HG02623 (cell line): ENCODE measurements around the gene STIMATE.

Source experiments
- ATAC-seq: cut with Tn5 transposase; IDR thresholded peaks from one replicate; pipeline ENCODE4 v1.9.1; 2021; ENCODE audit warnings: moderate library complexity; ENCODE audit not compliant: unreplicated experiment

Gene STIMATE

DNA sequence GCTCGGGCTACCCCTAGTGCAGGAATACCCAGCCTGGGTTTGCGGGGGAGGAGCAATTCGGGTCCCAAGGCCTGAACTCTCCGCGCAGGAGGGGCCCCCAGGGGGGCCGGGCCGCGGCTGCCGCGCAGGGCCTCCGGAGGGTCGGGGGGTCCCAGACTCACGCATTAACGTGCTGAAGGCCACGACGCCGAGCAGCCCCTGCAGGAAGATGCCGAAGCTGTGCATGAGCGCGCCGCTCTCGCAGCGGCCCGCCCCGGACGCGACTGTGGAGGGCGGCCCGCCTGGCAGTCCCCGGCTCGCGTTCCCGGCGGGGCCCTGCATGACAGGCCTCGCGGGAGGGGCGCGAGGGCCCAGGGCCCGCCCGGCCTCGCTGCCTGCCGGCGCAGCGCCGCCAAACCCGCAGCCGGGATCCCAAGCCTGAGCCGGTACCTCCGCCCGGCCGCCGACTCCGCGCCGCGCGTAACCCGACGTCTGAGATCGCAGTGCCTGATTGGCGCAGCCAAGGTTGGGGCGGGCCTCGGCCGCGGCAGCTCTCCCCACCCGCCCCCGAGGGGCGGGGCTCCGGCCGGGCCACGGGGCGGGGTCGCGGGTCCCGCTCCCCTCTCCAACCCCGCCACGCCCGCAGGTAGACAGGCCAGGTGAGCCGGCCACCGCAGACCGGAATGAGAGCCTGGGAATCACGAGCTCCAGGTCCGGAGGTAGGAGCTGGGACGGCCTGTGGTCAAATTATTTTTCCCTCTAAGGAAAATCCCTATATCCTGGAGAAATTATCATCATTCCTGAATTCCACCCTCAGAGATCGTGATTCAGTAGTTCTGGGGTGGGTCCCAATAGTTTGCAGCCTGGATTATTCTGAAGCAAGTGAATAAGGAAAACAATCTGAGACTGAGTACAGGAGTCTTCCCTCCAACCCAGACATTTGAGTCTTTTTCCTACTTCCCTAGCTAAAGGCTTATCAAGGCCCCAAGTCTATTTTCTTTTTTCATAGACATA, at the start of gene STIMATE:
Gene STIMATE, minus strand, starts transcription at position 419 of the 993 bp plus-strand sequence. Its CDS starts 98 bp downstream, at position 321.
- ATAC-seq, result peak; percentile 87

DNA sequence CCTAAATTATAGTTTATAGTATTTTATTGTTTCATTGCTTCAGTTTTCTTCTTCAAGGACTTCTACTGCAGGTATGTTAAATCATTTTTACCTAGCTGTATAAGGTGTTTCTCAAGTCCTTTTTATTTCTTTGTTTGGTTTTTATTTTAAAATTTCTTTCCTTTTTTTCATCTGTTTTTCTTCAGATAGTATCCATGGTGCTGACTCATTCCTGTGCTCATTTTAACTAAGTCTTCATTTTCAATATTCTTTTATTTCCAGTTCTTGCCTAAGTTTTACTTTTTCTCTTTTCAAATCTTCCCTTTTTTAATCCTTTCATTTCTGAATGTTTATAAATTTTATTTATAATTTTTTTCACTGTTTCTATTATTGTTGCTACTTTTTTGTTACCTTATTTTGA, 42.3 kb upstream of the STIMATE start:
- no peak for ATAC-seq

DNA sequence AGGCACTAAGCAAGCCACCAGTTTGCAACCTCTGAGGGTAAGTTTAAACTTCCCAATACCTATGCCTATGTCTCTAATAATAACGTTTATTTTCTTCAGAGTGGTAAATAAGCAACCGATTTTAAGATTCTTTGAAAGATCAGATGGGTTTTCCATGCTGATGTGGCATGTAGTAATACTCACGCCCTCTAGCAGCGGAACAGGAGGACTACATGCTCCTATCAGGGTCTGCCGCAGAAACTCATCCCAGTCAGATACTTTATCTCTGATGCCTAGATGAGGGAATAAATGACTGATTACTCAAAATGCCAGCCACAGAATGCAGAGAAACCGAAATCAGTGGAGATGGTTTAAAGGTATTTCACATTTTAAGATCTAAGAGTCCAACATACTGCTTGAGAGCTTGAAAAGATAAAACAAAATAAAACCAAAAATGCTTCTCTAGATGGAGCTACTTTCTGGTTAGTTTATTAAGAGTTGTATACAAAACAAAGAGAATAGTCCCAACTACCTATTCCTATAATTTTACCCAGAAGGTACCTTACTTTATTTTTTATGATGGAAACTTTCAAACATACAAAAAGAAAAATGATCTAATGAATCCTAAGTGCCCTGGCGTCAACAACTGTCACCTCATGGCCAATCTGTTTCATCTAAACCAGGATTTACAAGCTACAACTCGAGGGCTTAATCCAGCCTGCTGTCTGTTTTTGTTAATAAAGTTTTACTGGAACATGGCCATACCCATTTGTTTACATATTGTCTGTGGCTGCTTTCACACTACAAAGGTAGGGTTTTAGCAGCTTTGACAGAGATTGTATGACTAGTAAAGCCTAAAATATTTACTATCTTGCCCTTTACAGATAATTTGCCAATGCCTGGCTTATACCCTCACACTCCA, 37.5 kb upstream of the STIMATE start:
- ATAC-seq, result no peak

DNA sequence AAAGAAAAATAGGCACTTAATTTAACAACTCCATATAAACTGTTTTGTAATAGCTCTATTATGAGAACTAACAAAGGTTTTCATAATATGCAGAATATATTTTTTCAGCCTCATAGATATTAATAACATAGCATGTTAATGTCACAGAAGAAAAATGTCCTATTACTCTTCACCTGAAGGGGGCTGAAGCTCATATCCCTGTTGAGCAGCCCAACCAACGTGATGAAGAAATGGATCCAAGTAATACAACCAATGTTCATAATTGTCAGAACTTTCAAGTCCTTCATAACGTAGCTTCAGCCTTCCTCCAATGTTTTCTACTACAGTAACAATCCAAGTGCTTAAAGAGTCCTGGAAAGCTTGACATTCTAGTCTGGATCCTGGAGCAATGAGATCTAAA, 34.5 kb upstream of the STIMATE start:
- no peak for ATAC-seq

DNA sequence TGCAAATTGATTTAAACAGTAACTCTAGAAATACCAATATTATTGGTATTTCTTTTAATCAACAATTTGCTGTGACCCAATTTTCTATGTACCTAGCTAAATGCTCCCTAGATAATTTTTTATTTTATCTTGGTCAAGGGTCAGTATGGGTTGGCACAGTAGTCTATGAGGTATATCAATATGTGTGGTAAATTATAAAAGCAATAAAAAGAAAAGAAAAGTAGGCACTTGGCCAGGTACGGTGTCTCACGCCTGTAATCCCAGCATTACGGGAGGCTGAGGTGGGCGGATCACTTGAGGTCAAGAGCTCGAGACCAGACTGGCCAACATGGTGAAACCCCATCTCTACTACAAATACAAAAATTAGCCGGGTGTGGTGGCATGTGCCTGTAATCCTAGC, 34.0 kb upstream of the STIMATE start:
- ATAC-seq, result no peak

DNA sequence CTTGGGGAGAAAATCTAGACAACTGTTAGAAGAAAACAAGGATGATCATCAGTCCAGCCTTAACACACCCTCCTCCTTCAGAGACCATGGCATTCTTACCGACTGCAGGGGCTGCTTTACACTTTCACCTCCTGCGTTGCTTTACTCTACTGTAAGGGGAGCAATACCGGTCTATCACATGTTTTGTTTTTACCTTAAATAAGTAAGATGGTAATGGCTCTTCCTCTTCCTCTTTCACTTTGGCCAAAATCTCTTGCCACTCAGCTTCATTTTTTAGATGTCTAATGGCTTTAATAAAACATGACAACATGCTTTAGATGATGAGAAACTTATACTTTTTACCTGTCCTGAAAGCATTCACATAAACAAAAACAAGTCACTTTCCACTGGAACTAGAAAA, 33.4 kb upstream of the STIMATE start:
- no peak for ATAC-seq

DNA sequence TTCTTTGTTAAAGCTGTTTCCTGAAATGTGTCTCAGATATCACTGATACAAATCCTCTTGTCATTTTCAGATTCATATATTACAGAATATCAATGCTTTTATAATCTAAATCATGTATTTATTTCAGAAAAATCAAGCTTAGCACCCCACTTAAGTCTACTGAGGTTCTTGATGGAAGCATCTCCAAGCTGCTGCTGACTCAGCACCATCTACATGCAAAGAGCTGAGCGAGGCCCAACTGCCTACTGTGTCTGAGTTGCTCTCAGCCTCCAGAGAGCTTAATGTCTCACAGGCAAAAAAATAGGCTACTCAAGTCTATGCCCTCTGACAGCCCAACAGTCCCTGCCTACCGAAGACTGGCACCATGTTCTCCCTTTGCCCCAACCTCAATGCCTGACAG, 29.2 kb upstream of the STIMATE start:
- no peak for ATAC-seq

DNA sequence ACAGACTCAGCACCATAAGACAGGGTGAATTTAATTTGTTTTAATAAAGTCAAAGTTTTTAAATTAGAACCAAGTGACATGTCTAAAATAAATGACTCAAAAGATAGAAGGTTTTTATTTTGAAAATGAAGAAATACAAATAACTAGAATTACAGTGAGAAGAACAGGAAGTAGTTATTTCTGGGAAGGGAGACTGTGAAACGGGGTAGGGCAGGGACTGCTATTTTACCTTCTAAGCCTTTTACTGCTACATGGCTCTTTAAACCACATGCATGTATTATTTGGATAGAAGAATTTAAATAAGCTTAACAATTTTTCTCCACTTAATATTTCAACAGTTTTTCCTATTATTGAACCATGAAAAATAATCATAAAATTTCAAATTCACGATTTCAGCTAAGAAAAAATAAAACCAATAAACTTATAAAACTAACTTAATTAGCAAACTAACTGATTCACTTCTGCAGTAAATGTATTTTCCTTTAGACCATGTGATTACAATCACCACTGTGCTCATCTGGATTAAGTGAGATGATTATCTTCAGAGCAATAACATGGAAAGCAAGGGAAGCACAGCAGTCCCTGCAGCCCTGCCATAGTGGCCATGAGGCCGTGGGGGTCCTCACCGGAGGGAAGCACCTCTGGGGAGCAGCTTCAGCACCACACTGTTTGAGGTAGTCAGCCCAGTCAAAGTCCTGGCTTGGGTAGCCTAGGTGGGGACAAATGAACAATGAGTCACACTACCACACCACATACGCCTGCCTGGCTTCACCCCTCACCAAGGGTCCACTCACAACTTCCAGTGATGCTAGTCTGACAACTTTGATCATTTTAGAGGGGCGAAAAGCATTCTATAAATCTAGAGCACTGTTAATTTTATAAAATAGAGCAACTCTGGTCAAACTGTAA, 28.3 kb upstream of the STIMATE start:
- no peak for ATAC-seq

DNA sequence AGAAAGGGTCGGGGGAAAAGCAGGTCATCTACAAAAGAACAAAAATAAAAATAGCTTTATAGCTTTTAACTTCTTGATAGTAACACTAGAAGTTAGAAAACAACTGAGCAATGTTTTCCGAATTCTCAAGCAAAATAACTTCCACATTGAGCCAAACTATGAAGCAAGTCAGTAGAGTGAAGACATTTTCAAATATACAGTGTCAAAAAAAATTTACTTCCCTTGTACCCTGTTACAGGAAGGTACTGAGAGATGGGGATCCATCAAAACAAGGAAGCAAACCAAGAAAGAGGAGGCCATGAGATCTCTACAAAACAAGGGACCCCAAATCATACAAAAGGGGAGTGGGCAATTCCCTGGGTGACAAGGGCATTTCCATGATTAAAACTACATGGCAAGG, 26.6 kb upstream of the STIMATE start:
- no peak for ATAC-seq

DNA sequence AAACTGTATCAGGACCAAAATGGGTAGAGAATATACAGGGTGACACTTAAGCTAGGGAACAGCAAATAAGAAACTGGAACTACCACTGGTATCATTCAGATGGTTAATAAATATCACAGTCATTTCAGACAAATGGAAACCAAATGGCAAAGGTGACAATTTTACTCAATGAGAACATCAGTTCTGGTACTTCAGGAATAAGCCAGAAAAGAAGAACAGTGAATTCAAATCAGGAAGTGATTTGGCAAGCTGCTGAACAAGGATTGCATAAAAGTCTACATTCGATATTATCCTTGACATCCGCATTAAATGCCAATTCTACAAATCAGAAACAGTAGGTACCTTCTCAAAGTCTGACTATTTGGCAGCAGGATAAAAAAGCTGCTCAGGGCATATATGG, 23.5 kb upstream of the STIMATE start:
- no peak for ATAC-seq

DNA sequence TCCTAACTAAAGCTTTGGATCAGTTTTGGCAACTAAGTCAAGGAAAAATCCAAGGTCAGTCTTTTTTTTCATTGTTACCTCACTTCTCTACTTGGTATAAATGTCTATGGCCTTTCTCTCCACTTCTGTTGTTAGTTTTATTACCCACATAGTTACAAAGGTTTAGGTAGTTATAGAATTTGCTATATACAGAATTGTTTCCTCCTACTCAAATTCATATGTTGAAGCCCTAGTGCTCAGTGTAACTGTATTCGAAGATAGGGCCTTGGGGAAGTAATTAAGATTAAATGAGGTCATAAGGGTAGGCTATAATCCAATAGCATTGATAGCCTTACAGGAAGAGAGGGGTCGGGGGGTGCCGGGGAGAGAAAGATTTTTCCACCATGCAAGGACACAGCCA, 19.7 kb upstream of the STIMATE start:
- ATAC-seq, result no peak

DNA sequence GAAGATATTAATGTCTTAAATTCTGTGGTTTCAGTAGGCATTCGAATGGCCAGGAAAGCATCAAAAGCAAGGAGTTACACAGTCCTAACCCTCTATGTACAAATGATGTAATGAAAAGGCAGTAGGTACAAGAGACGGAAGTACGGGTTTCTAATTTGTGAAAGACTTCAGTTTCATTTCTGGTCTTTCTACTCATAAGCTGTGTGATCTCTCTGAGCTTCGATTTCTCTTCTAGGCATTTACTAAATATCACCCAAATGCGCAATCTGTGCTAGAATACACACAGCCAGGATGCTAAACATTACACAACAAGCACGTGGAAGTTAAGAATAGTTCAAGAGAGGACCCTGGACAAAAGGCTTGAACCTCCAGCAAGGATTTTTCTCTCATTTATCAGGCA, 17.9 kb upstream of the STIMATE start:
- ATAC-seq, result no peak

DNA sequence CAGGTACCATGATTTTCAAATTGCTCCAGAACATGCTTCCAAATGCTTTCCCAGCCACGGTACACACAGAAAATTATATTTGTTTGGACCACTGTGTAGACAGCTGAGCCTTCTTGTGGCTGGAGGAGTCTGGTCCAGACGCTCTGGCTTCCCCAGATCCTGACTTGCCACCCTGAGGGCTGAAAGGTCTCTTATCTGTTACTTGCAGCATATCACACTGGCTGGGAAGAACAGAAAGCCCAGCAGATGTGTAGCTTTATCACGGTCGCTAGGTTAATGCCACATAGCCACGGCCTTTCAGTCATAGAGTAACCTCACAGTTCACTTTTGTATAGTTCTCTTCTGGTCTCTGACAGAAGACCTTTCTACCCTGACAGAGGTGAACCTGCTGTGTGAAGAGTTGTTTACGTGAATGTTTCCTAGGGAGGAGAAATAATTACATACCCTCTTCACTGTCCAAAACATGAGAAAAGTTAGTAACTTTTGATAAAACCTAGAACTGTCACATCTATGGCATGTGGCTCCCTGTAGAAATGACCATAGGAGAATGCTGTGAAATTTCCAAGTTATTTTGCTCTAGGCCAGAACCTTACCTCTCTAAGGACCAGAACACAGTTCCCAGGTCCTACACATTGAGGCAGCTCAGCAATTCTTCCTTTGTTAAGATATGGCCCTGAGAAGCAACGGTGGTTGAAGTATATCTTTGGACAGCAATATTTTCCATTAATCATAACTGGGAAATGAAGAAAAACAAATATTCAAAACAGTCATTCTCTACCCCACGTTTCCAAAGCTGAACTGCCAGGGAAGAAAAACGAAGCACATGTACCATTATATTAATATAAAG, 15.8 kb upstream of the STIMATE start:
- no peak for ATAC-seq

DNA sequence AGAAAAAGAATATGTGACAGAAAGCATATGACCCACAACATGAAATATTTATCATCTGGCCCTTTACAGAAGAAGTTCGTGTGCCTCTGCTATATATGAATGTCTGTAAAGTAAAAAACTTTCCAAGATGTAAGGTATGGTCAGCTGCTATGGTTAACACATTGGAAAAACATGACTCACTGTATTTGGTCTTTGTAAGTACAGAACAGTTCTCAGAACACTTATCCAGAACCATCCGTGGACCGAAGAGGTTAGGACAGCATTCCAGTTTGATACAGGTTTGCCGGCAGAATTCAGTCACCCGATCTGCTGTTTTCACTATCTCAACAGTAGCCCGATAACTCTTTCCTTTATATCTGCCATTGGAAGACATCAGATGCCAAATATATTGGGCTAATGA, 13.5 kb upstream of the STIMATE start:
- no peak for ATAC-seq

DNA sequence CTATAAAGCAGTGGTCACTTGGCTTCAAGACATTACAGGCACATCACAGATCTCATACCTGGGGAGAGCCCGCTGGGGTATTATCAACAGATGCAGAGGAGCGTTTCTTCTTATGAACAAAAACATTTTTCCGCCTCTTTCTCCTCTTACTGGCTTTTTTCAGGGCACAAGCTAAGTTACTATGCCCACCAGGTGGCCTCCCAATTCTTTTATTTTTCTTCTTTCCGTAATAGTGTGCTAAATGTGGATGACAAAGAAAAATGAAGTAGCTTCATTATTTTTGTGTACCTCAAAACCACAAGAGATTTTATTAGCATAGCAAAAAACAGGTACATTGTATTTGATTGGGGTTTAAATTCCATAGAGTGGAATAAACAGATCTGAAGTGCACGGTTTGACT, 10.1 kb upstream of the STIMATE start:
- ATAC-seq, result no peak

DNA sequence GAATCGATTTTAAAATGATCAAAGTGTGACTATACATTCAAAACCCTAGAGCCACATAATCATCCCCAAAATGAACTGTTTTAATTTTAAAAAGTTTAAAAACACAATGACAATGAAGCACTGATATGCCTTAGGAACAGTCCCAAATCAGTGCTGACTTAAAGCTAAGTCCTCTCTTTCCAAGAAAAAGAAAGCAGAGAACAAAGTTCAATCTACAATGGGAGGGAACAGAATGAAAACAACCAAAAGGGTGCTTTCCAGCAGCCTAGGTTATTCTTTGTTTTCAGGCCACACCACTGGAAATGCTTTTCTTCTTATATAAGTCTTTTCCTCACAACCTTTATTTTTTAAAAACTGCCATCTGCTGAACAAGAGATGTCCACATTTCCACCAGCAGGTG, 7.2 kb upstream of the STIMATE start:
- ATAC-seq, result no peak

DNA sequence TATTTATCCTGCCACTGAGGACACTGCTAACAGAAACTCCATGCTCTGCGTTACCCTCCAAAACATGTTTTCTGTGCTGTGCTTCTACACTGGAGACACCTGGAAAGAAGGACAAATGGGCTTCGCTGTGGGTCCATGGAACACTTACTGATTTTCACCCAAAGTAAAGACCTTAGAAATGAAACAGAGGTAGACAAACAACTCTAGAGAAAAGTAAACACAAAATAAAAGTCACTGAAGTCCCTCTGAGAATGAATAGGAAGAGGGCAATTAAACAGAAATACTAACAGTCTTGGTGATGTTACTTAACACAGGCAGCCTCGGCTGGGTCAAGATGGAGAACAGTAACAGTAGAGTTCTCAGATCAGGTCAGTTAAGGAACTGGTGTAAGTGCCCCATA, 6.7 kb upstream of the STIMATE start:
- ATAC-seq, result no peak

DNA sequence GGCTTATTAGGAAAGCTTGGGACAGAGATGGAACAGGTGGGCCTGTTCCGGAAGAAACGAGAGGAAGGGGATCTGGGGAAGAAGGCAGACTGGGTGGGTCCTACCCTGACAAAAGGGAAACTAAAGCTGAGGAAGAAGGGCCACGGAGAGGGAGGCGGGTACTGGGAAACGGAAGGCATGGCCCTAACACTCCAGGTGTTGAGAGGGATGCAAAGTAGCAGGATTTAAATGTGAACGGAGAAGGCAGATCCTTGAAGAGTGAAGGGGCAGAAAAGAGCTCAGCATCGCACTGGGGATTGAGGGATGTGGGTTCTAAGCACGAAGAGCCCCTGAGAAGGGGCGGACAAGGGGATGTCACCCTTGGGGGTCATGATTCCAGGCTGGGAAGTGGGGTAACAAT, 735 bp downstream of the STIMATE start:
- no peak for ATAC-seq

DNA sequence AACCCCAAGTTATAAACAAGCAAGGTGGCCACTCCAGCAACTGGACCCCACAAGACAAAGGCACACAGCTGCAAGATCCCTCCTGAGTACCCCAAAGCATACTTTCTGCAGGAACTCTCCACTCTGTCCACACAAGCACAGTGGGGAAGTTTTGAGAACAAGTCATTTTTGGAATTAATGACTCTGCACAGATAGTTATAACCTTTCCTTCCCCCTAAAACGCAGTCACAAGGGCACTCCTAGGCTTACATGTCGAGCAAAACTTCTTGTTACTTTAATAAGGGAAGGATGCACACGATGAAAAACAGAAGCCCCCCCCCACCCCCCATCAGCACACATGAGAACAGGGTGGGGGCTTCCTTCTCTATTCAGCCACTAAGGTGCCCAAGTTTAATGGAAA, 1.2 kb downstream of the STIMATE start:
- ATAC-seq, result no peak

DNA sequence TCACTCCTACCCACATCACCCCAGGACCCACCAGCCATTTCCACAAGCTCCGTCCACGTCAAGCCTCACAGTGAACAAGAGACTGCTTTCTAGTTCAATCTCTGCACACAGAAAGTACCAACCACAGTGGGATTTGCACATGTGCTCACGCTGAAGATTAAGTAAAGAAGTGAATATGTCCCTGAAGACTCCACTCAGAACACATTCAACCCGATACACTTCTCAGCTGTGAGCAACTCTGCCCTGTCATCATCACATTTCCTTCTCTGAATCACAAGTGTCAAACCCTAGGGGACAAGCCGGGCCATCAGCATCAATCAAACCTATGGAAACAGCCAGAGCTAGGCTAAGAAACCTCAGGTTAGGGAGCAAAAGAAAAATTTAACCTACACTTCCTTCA, 1.9 kb downstream of the STIMATE start:
- ATAC-seq, result no peak
